HepG2 (cell line): ENCODE data around the gene TTC28. TPM values are rescaled to one million over a fixed set of nuclear protein-coding genes. Genes with fewer than 3 reads are reported as not detected.

ENCODE experiments used
- CBFB ChIP-seq: sonication (generic); formaldehyde crosslinking; IDR thresholded peaks from 2 replicates; pipeline ENCODE4 v1.4.0; 2020; ENCODE audit warnings: missing genetic modification reagents
- CHD4 ChIP-seq: fragments of 200-600 bp; sonication (generic); IDR thresholded peaks from 2 replicates; pipeline ENCODE4 v1.7.0; 2017; ENCODE audit warnings: mild to moderate bottlenecking, low read length, borderline replicate concordance
- CREBL2 ChIP-seq: sonication (generic); formaldehyde crosslinking; IDR thresholded peaks from 2 replicates; pipeline ENCODE4 v1.8.1; 2023; ENCODE audit warnings: missing genetic modification reagents, mild to moderate bottlenecking, borderline replicate concordance
- GPN1 ChIP-seq: sonication (generic); formaldehyde crosslinking; IDR thresholded peaks from 2 replicates; pipeline ENCODE4 v1.5.1; 2020; ENCODE audit warnings: missing genetic modification reagents, borderline replicate concordance
- HMG20B ChIP-seq: conservative IDR thresholded peaks from 2 replicates; pipeline ENCODE4 v1.6.1; 2016; ENCODE audit warnings: missing genetic modification reagents, missing compliant biosample characterization
- ISX ChIP-seq: sonication (generic); formaldehyde crosslinking; conservative IDR thresholded peaks from 2 replicates; pipeline ENCODE4 v1.5.0; 2020; ENCODE audit warnings: missing genetic modification reagents
- NFRKB ChIP-seq: fragments of 450-650 bp; IDR thresholded peaks from 2 replicates; pipeline ENCODE4 v1.6.1; 2017
- PRPF4 ChIP-seq: fragments of 200-400 bp; formaldehyde crosslinking; IDR thresholded peaks from 2 replicates; pipeline ENCODE4 v1.6.1; 2016; ENCODE audit warnings: low read length, low read depth; ENCODE audit not compliant: poor library complexity, severe bottlenecking
- RAD51 ChIP-seq: fragments of 450-650 bp; IDR thresholded peaks from 2 replicates; pipeline ENCODE4 v1.6.1; 2016; ENCODE audit warnings: borderline replicate concordance
- TAF15 ChIP-seq: fragments of 200-400 bp; formaldehyde crosslinking; IDR thresholded peaks from one replicate; pipeline ENCODE4 v1.6.1; 2018; ENCODE audit warnings: mild to moderate bottlenecking, low read depth, low read length; ENCODE audit not compliant: poor library complexity, severe bottlenecking
- ZBTB8A ChIP-seq: sonication (generic); formaldehyde crosslinking; IDR thresholded peaks from 2 replicates; pipeline ENCODE4 v1.4.0; 2020; ENCODE audit warnings: mild to moderate bottlenecking, low read depth, missing genetic modification reagents, borderline replicate concordance
- ZFP1 ChIP-seq: IDR thresholded peaks from 2 replicates; pipeline ENCODE4 v1.6.1; 2016
- ZMAT3 ChIP-seq: sonication (generic); formaldehyde crosslinking; conservative IDR thresholded peaks from 2 replicates; pipeline ENCODE4 v1.7.0; 2021; ENCODE audit warnings: missing genetic modification reagents
- ZNF280B ChIP-seq: sonication (generic); formaldehyde crosslinking; IDR thresholded peaks from 2 replicates; pipeline ENCODE4 v1.5.0; 2020; ENCODE audit warnings: missing genetic modification reagents, mild to moderate bottlenecking, borderline replicate concordance
- ZNF607 ChIP-seq: sonication (generic); formaldehyde crosslinking; IDR thresholded peaks from 2 replicates; pipeline ENCODE4 v1.5.1; 2020; ENCODE audit warnings: missing genetic modification reagents, mild to moderate bottlenecking, borderline replicate concordance
- polyA plus RNA-seq, 8 experiments: library from polyadenylated mRNA; depleted of rRNA in 3 of 8; stranded (reverse) in 7 of 8; unstranded in 1 of 8; fragments of >200 nt; fragmentation: Illumina TruSeq in 4 of 8; extraction: Trizol in 4 of 8; gene quantifications; 2 replicates each; pipeline versions ENCODE4 v1.2.1 to v1.2.3, GENCODE V29; 2011 to 2016; ENCODE audit warnings: low read depth in 4 of 8, missing spikeins in 1 of 8, mixed read lengths in 1 of 8; ENCODE audit not compliant: insufficient read depth in 1 of 8
- total RNA-seq, 5 experiments: library from RNA; depleted of rRNA; stranded (reverse); fragments of >200 nt; fragmentation: Illumina TruSeq; extraction: Trizol; gene quantifications; 2 replicates each; pipeline ENCODE4 v1.2.3, GENCODE V29; 2016; ENCODE audit warnings: low read depth in 1 of 5
- TF ChIP-seq, protein P1 (sequence below): IDR thresholded peaks from 2 replicates; pipeline ENCODE4 v1.6.1; 2016; ENCODE audit warnings: low read depth, control low read depth
- TF ChIP-seq, protein P2 (sequence below): sonication (generic); formaldehyde crosslinking; IDR thresholded peaks from 2 replicates; pipeline ENCODE4 v1.5.0; 2020; ENCODE audit warnings: mild to moderate bottlenecking, missing genetic modification reagents
- TF ChIP-seq, protein P3 (sequence below), 2 experiments: sonication (generic) in 1 of 2; formaldehyde crosslinking in 1 of 2; IDR thresholded peaks; 2 replicates each; pipeline versions ENCODE4 v1.6.1 to v1.9.0; 2014 to 2022; ENCODE audit warnings: antibody characterized with exemption in 1 of 2, borderline replicate concordance in 1 of 2, inconsistent platforms in 1 of 2, low read depth in 1 of 2, missing genetic modification reagents in 1 of 2

The TTC28 gene
- total and polyA plus RNA-seq, 2 of the 13 experiments (the other 11 are each of a cell fraction or from before 2014, with no cell fraction given) = 4.2 to 13.1 TPM

- TF ChIP-seq ZNF280B (CRISPR knock-in tag) = no peak
- TF ChIP-seq ZBTB8A (CRISPR knock-in tag) = no peak
- TF ChIP-seq, protein P1, sequence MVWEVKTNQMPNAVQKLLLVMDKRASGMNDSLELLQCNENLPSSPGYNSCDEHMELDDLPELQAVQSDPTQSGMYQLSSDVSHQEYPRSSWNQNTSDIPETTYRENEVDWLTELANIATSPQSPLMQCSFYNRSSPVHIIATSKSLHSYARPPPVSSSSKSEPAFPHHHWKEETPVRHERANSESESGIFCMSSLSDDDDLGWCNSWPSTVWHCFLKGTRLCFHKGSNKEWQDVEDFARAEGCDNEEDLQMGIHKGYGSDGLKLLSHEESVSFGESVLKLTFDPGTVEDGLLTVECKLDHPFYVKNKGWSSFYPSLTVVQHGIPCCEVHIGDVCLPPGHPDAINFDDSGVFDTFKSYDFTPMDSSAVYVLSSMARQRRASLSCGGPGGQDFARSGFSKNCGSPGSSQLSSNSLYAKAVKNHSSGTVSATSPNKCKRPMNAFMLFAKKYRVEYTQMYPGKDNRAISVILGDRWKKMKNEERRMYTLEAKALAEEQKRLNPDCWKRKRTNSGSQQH (CRISPR knock-in tag) = no peak
- no peak for TF ChIP-seq CREBL2 (CRISPR knock-in tag)
- TF ChIP-seq ISX (CRISPR knock-in tag) = no peak
- TF ChIP-seq, protein P2, sequence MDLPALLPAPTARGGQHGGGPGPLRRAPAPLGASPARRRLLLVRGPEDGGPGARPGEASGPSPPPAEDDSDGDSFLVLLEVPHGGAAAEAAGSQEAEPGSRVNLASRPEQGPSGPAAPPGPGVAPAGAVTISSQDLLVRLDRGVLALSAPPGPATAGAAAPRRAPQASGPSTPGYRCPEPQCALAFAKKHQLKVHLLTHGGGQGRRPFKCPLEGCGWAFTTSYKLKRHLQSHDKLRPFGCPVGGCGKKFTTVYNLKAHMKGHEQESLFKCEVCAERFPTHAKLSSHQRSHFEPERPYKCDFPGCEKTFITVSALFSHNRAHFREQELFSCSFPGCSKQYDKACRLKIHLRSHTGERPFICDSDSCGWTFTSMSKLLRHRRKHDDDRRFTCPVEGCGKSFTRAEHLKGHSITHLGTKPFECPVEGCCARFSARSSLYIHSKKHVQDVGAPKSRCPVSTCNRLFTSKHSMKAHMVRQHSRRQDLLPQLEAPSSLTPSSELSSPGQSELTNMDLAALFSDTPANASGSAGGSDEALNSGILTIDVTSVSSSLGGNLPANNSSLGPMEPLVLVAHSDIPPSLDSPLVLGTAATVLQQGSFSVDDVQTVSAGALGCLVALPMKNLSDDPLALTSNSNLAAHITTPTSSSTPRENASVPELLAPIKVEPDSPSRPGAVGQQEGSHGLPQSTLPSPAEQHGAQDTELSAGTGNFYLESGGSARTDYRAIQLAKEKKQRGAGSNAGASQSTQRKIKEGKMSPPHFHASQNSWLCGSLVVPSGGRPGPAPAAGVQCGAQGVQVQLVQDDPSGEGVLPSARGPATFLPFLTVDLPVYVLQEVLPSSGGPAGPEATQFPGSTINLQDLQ (CRISPR knock-in tag) = no peak
- no peak for TF ChIP-seq GPN1 (CRISPR knock-in tag)
- no peak for TF ChIP-seq ZFP1 (CRISPR knock-in tag)
- TF ChIP-seq HMG20B (CRISPR knock-in tag) = peak; percentile 85
- TF ChIP-seq ZMAT3 (CRISPR knock-in tag) = no peak
- no peak for TF ChIP-seq ZNF607 (CRISPR knock-in tag)
- no peak for TF ChIP-seq PRPF4
- TF ChIP-seq, protein P3, sequence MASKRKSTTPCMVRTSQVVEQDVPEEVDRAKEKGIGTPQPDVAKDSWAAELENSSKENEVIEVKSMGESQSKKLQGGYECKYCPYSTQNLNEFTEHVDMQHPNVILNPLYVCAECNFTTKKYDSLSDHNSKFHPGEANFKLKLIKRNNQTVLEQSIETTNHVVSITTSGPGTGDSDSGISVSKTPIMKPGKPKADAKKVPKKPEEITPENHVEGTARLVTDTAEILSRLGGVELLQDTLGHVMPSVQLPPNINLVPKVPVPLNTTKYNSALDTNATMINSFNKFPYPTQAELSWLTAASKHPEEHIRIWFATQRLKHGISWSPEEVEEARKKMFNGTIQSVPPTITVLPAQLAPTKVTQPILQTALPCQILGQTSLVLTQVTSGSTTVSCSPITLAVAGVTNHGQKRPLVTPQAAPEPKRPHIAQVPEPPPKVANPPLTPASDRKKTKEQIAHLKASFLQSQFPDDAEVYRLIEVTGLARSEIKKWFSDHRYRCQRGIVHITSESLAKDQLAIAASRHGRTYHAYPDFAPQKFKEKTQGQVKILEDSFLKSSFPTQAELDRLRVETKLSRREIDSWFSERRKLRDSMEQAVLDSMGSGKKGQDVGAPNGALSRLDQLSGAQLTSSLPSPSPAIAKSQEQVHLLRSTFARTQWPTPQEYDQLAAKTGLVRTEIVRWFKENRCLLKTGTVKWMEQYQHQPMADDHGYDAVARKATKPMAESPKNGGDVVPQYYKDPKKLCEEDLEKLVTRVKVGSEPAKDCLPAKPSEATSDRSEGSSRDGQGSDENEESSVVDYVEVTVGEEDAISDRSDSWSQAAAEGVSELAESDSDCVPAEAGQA (IDR thresholded peaks at IDR 0.05; ENCODE audit: low read depth) = no peak
- TF ChIP-seq, protein P3 (CRISPR knock-in tag; IDR thresholded peaks at IDR 0.05; ENCODE audit: borderline replicate concordance) = no peak
- TF ChIP-seq CBFB (CRISPR knock-in tag) = peak; percentile 94
- no peak for TF ChIP-seq TAF15
- no peak for TF ChIP-seq NFRKB
- TF ChIP-seq RAD51 = no peak
- TF ChIP-seq CHD4 = no peak
These were observed 255.1 kb downstream of the TTC28 start (continued) for GRCh38 chr22:28424427-28425080.
